GM20000 (cell line): Measurements from ENCODE around the gene PITPNM3.

Experiments
- DNase-seq: peaks from one replicate; pipeline ENCODE4 v3.0.0; 2012; ENCODE audit warnings: low spot score
- CTCF ChIP-seq: IDR thresholded peaks from 2 replicates; pipeline ENCODE4 v1.5.1; 2012; ENCODE audit warnings: mild to moderate bottlenecking, control low read depth; ENCODE audit errors: extremely low read depth, missing control alignments

PITPNM3 gene

GRCh38 chr17:6523330-6523729 lies 33.0 kb downstream of the PITPNM3 start:
- TF ChIP-seq CTCF = no peak
- no peak for DNase-seq

GRCh38 chr17:6521586-6521985 lies 34.8 kb downstream of the PITPNM3 start:
- no peak for DNase-seq
- TF ChIP-seq CTCF = no peak

GRCh38 chr17:6517062-6517461 lies 39.3 kb downstream of the PITPNM3 start:
- no peak for DNase-seq

GRCh38 chr17:6514371-6514770 lies 42.0 kb downstream of the PITPNM3 start:
- TF ChIP-seq CTCF = no peak

More at GRCh38 chr17:6517062-6517461, 39.3 kb downstream of the PITPNM3 start:
- no peak for TF ChIP-seq CTCF

GRCh38 chr17:6512552-6512951 lies 43.8 kb downstream of the PITPNM3 start:
- no peak for DNase-seq
- TF ChIP-seq CTCF = no peak

More at GRCh38 chr17:6514371-6514770, 42.0 kb downstream of the PITPNM3 start:
- DNase-seq = no peak

- no peak for DNase-seq
- no peak for TF ChIP-seq CTCF
Observed at GRCh38 chr17:6510321-6510977, 45.9 kb downstream of the PITPNM3 start.

- no peak for TF ChIP-seq CTCF
- DNase-seq = no peak
Observed at GRCh38 chr17:6509921-6510320, 46.4 kb downstream of the PITPNM3 start.
